GM23248 (cell line): ENCODE measurements around the gene ANO1.

Experiments
- EZH2 ChIP-seq: fragments of 200-600 bp; sonication (generic); IDR thresholded peaks from 2 replicates; pipeline ENCODE4 v1.6.1; 2018; ENCODE audit warnings: antibody characterized with exemption, mild to moderate bottlenecking; ENCODE audit not compliant: insufficient read depth, poor library complexity, severe bottlenecking
- EZH2phosphoT487 ChIP-seq: fragments of 200-600 bp; sonication (generic); IDR thresholded peaks from 2 replicates; pipeline ENCODE4 v1.6.1; 2018; ENCODE audit warnings: antibody characterized with exemption, moderate library complexity, mild to moderate bottlenecking, low read depth; ENCODE audit not compliant: insufficient read depth

GRCh38 chr11:70104419-70104818 lies 26.3 kb downstream of the ANO1 start:
- TF ChIP-seq EZH2, result no peak
- TF ChIP-seq EZH2phosphoT487, result no peak
